Measurements from ENCODE around the gene RUNDC1.
"Not testable (repeated sequence)": the region's sequence is repeated elsewhere in the genome, so short reads cannot be mapped to it uniquely, and the experiment has no call there.

Gene RUNDC1

GRCh38 chr17:42980274-42980765, at the start of gene RUNDC1:
TSS of gene RUNDC1 (plus strand) at chr17:42980565. CDS start at chr17:42980577, 12 bp downstream.
- Mint-ChIP-seq H3K4me1 (ENCODE audit: low read depth) (peaks cover 41% of the 10 kb centered on the region), H3K36me3 (ENCODE audit: low read depth) (peaks cover 23% of the 10 kb centered on the region), H3K27me3 (no peaks in the 10 kb centered on the region), H3K9me3 (no peaks in the 10 kb centered on the region), H3K4me3 (peak within 1 kb of the TSS; percentile 93), H3K27ac (peak within 1 kb of the TSS; percentile 97)

- Mint-ChIP-seq H3K36me3 (ENCODE audit: low read depth) (no peaks in the 10 kb centered on the region), H3K4me1 (ENCODE audit: low read depth) (no peaks in the 10 kb centered on the region), H3K27ac (no peak overlapping the region), H3K27me3 (peaks cover 8% of the 10 kb centered on the region), H3K4me3 (no peak overlapping the region), H3K9me3 (no peaks in the 10 kb centered on the region)
These were observed 42.4 kb upstream of the RUNDC1 start for GRCh38 chr17:42937712-42938596.

- Mint-ChIP-seq H3K27ac (no peak overlapping the region), H3K9me3 (no peaks in the 10 kb centered on the region), H3K27me3 (peaks cover 3% of the 10 kb centered on the region), H3K36me3 (ENCODE audit: low read depth) (peaks cover 7% of the 10 kb centered on the region), H3K4me1 (ENCODE audit: low read depth) (no peaks in the 10 kb centered on the region), H3K4me3 (no peak overlapping the region)
These were observed 36.2 kb upstream of the RUNDC1 start for GRCh38 chr17:42944211-42944610.

- Mint-ChIP-seq H3K36me3 (ENCODE audit: low read depth) (peaks cover 27% of the 10 kb centered on the region), H3K9me3 (no peaks in the 10 kb centered on the region), H3K27me3 (no peaks in the 10 kb centered on the region), H3K4me3 (no peak overlapping the region), H3K4me1 (ENCODE audit: low read depth) (no peaks in the 10 kb centered on the region), H3K27ac (no peak overlapping the region)
These were observed 33.6 kb upstream of the RUNDC1 start for GRCh38 chr17:42946812-42947211.

GRCh38 chr17:42950044-42950783, 30.2 kb upstream of the RUNDC1 start:
- Mint-ChIP-seq H3K27me3 (no peaks in the 10 kb centered on the region), H3K36me3 (ENCODE audit: low read depth) (peaks cover 51% of the 10 kb centered on the region), H3K4me3 (no peak overlapping the region), H3K27ac (no peak overlapping the region), H3K4me1 (ENCODE audit: low read depth) (no peaks in the 10 kb centered on the region), H3K9me3 (no peaks in the 10 kb centered on the region)

- Mint-ChIP-seq H3K36me3 (ENCODE audit: low read depth) (peaks cover 66% of the 10 kb centered on the region), H3K4me3 (no peak overlapping the region), H3K27me3 (no peaks in the 10 kb centered on the region), H3K4me1 (ENCODE audit: low read depth) (no peaks in the 10 kb centered on the region), H3K27ac (no peak overlapping the region), H3K9me3 (no peaks in the 10 kb centered on the region)
These were observed 26.7 kb upstream of the RUNDC1 start for GRCh38 chr17:42953669-42954068.

GRCh38 chr17:42964161-42964932, 16.0 kb upstream of the RUNDC1 start, which contains the start of gene AARSD1:
TSS of gene AARSD1 (minus strand) at chr17:42964454. CDS start at chr17:42964440, 14 bp downstream.
- Mint-ChIP-seq H3K27ac (peak within 1 kb of the TSS; percentile 91), H3K4me1 (ENCODE audit: low read depth) (peaks cover 20% of the 10 kb centered on the region), H3K9me3 (no peaks in the 10 kb centered on the region), H3K36me3 (ENCODE audit: low read depth) (peaks cover 39% of the 10 kb centered on the region), H3K4me3 (peak within 1 kb of the TSS; percentile 93), H3K27me3 (no peaks in the 10 kb centered on the region)

- peaks cover 12% of the 10 kb centered on the region for H3K4me1 Mint-ChIP-seq (ENCODE audit: low read depth)
- no peak overlapping the region for H3K4me3 Mint-ChIP-seq
- H3K27me3 Mint-ChIP-seq: no peaks in the 10 kb centered on the region
- H3K9me3 Mint-ChIP-seq: no peaks in the 10 kb centered on the region
- no peak overlapping the region for H3K27ac Mint-ChIP-seq
- peaks cover 9% of the 10 kb centered on the region for H3K36me3 Mint-ChIP-seq (ENCODE audit: low read depth)
These were observed 12.4 kb upstream of the RUNDC1 start for GRCh38 chr17:42967925-42968324.

GRCh38 chr17:42969001-42969581, 11.3 kb upstream of the RUNDC1 start:
- Mint-ChIP-seq H3K4me3 (no peak overlapping the region), H3K9me3 (no peaks in the 10 kb centered on the region), H3K27ac (no peak overlapping the region), H3K27me3 (no peaks in the 10 kb centered on the region), H3K4me1 (ENCODE audit: low read depth) (peaks cover 5% of the 10 kb centered on the region), H3K36me3 (ENCODE audit: low read depth) (peaks cover 4% of the 10 kb centered on the region)

GRCh38 chr17:42971589-42971988, 8.8 kb upstream of the RUNDC1 start:
- Mint-ChIP-seq H3K27me3 (no peaks in the 10 kb centered on the region), H3K27ac (no peak overlapping the region), H3K9me3 (no peaks in the 10 kb centered on the region), H3K4me3 (no peak overlapping the region), H3K36me3 (ENCODE audit: low read depth) (no peaks in the 10 kb centered on the region), H3K4me1 (ENCODE audit: low read depth) (no peaks in the 10 kb centered on the region)

- not testable (repeated sequence) for H3K4me3 Mint-ChIP-seq; H3K9me3 Mint-ChIP-seq; H3K27ac Mint-ChIP-seq; H3K27me3 Mint-ChIP-seq; H3K4me1 Mint-ChIP-seq (ENCODE audit: low read depth); H3K36me3 Mint-ChIP-seq (ENCODE audit: low read depth)
These were observed 7.0 kb upstream of the RUNDC1 start for GRCh38 chr17:42973323-42973722.

GRCh38 chr17:42975265-42975664, 5.1 kb upstream of the RUNDC1 start:
- no peak overlapping the region for H3K27ac Mint-ChIP-seq
- no peaks in the 10 kb centered on the region for H3K27me3 Mint-ChIP-seq
- no peak overlapping the region for H3K4me3 Mint-ChIP-seq
- peaks cover 11% of the 10 kb centered on the region for H3K4me1 Mint-ChIP-seq (ENCODE audit: low read depth)
- no peaks in the 10 kb centered on the region for H3K9me3 Mint-ChIP-seq
- peaks cover under 1% of the 10 kb centered on the region for H3K36me3 Mint-ChIP-seq (ENCODE audit: low read depth)

GRCh38 chr17:42975701-42976100, 4.7 kb upstream of the RUNDC1 start:
- H3K36me3 Mint-ChIP-seq (ENCODE audit: low read depth); H3K27ac Mint-ChIP-seq: not testable (repeated sequence)

GRCh38 chr17:42979511-42980273, 673 bp upstream of the RUNDC1 start, which contains the start of gene PTGES3L:
TSS of gene PTGES3L (minus strand) at chr17:42980080. CDS start at chr17:42980053, 27 bp downstream.
- peaks cover 19% of the 10 kb centered on the region for H3K36me3 Mint-ChIP-seq (ENCODE audit: low read depth)
- H3K4me1 Mint-ChIP-seq (ENCODE audit: low read depth): peaks cover 36% of the 10 kb centered on the region
- no peaks in the 10 kb centered on the region for H3K27me3 Mint-ChIP-seq
- H3K4me3 Mint-ChIP-seq: peak within 1 kb of the TSS; percentile 93
- no peaks in the 10 kb centered on the region for H3K9me3 Mint-ChIP-seq
- peak within 1 kb of the TSS; percentile 97 for H3K27ac Mint-ChIP-seq

More at GRCh38 chr17:42975701-42976100, 4.7 kb upstream of the RUNDC1 start:
- not testable (repeated sequence) for H3K27me3 Mint-ChIP-seq, H3K9me3 Mint-ChIP-seq, H3K4me3 Mint-ChIP-seq
- H3K4me1 Mint-ChIP-seq (ENCODE audit: low read depth): peaks cover 13% of the 10 kb centered on the region
